Activated CD4-positive, alpha-beta T cell treated with anti-CD3 and anti-CD28 coated beads, Interleukin-2, amount 10 ng/mL, durations not matched to agents 24 days and 14 days (primary cell): ENCODE data around the gene SEPTIN12. TPM values are rescaled to one million over a fixed set of nuclear protein-coding genes. Genes with fewer than 3 reads are reported as not detected.

Experiments
- DNase-seq: peaks from one replicate; pipeline ENCODE4 v3.0.0; 2022
- H3K27ac Mint-ChIP-seq: one replicate; pipeline ENCODE4 v1.8.0; 2022; ENCODE audit warnings: mild to moderate bottlenecking, mixed read lengths
- H3K27me3 Mint-ChIP-seq: one replicate; pipeline ENCODE4 v1.8.0; 2022; ENCODE audit warnings: mixed read lengths
- H3K36me3 Mint-ChIP-seq: one replicate; pipeline ENCODE4 v1.8.0; 2022; ENCODE audit warnings: low read depth, mild to moderate bottlenecking, mixed read lengths
- H3K4me1 Mint-ChIP-seq: one replicate; pipeline ENCODE4 v1.8.0; 2021; ENCODE audit warnings: mixed read lengths
- H3K4me3 Mint-ChIP-seq: one replicate; pipeline ENCODE4 v1.8.0; 2022; ENCODE audit warnings: mild to moderate bottlenecking, moderate library complexity, mixed read lengths
- H3K9me3 Mint-ChIP-seq: one replicate; pipeline ENCODE4 v1.8.0; 2021; ENCODE audit warnings: mixed read lengths
- intact Hi-C: fragments of 100-400 bp; cut with micrococcal nuclease; formaldehyde crosslinking; loops from one replicate; pipeline ENCODE4 v1.15.1; 2023
- total RNA-seq: library from RNA; stranded (reverse); gene quantifications from 2 replicates; pipeline ENCODE4 v1.2.3, GENCODE V29; 2022

SEPTIN12 gene
- total RNA-seq, 1 donor from 2014 or later, result not detected

GRCh38 chr16:4766875-4767628 lies 21.1 kb downstream of the SEPTIN12 start, which contains the start of gene ZNF500:
Gene ZNF500 (minus strand): TSS chr16:4767162. CDS start chr16:4765978, 1,184 bp downstream.
- peaks cover 7% of the 10 kb centered on the region for H3K36me3 Mint-ChIP-seq
- H3K27me3 Mint-ChIP-seq, result no peaks in the 10 kb centered on the region
- peak within 1 kb of the TSS; percentile 96 for H3K4me3 Mint-ChIP-seq
- no peaks in the 10 kb centered on the region for H3K9me3 Mint-ChIP-seq
- intact Hi-C loops, result loop anchor here (1.0 to 10.0 kb wide), 4 partner anchors 33 to 192 kb away; partner anchors contain the start of genes ANKS3, DNAAF8 and SEC14L5
- H3K4me1 Mint-ChIP-seq, result peaks cover 26% of the 10 kb centered on the region
- H3K27ac Mint-ChIP-seq, result peak within 1 kb of the TSS; percentile 91
- DNase-seq, result peak; percentile 100

- Mint-ChIP-seq H3K36me3 (peaks cover 11% of the 10 kb centered on the region), H3K4me3 (peak overlapping the region; percentile 90), H3K27me3 (no peaks in the 10 kb centered on the region), H3K4me1 (peaks cover 26% of the 10 kb centered on the region), H3K27ac (peak overlapping the region; percentile 88), H3K9me3 (no peaks in the 10 kb centered on the region)
- DNase-seq, result no peak
- intact Hi-C loops, result loop anchor here (2.0 to 10.0 kb wide), 3 partner anchors 101 to 193 kb away; partner anchors contain the start of gene SEC14L5
Measured at GRCh38 chr16:4765511-4766474, 22.4 kb downstream of the SEPTIN12 start.

GRCh38 chr16:4763791-4764190 lies 24.4 kb downstream of the SEPTIN12 start:
- H3K9me3 Mint-ChIP-seq, result no peaks in the 10 kb centered on the region
- no peaks in the 10 kb centered on the region for H3K27me3 Mint-ChIP-seq
- peaks cover 22% of the 10 kb centered on the region for H3K36me3 Mint-ChIP-seq
- intact Hi-C loops, result loop anchor here (10.0 kb wide), 1 partner anchor 99 kb away; no protein-coding TSS in a partner anchor
- H3K4me1 Mint-ChIP-seq, result peaks cover 27% of the 10 kb centered on the region
- no peak overlapping the region for H3K27ac Mint-ChIP-seq
- no peak for DNase-seq
- no peak overlapping the region for H3K4me3 Mint-ChIP-seq

GRCh38 chr16:4762205-4762604 lies 25.9 kb downstream of the SEPTIN12 start:
- intact Hi-C loops, result loop anchor here (10.0 kb wide), 1 partner anchor 97 kb away; no protein-coding TSS in a partner anchor
- H3K27ac Mint-ChIP-seq, result no peak overlapping the region

GRCh38 chr16:4760221-4760910 lies 27.8 kb downstream of the SEPTIN12 start:
- peaks cover 38% of the 10 kb centered on the region for H3K36me3 Mint-ChIP-seq
- peaks cover 8% of the 10 kb centered on the region for H3K4me1 Mint-ChIP-seq
- no peak overlapping the region for H3K4me3 Mint-ChIP-seq
- no peak overlapping the region for H3K27ac Mint-ChIP-seq
- H3K9me3 Mint-ChIP-seq, result peaks cover 5% of the 10 kb centered on the region
- H3K27me3 Mint-ChIP-seq, result no peaks in the 10 kb centered on the region
- intact Hi-C loops, result loop anchor here (10.0 kb wide), 1 partner anchor 96 kb away; no protein-coding TSS in a partner anchor
- no peak for DNase-seq

More at GRCh38 chr16:4762205-4762604, 25.9 kb downstream of the SEPTIN12 start:
- H3K36me3 Mint-ChIP-seq, result peaks cover 30% of the 10 kb centered on the region
- H3K27me3 Mint-ChIP-seq, result no peaks in the 10 kb centered on the region
- peaks cover 17% of the 10 kb centered on the region for H3K4me1 Mint-ChIP-seq
- no peak for DNase-seq
- H3K4me3 Mint-ChIP-seq, result no peak overlapping the region
- H3K9me3 Mint-ChIP-seq, result no peaks in the 10 kb centered on the region

GRCh38 chr16:4755687-4756086 lies 32.5 kb downstream of the SEPTIN12 start:
- H3K27me3 Mint-ChIP-seq, result no peaks in the 10 kb centered on the region
- H3K9me3 Mint-ChIP-seq, result peaks cover 5% of the 10 kb centered on the region
- no peak overlapping the region for H3K27ac Mint-ChIP-seq
- peaks cover 47% of the 10 kb centered on the region for H3K36me3 Mint-ChIP-seq
- H3K4me1 Mint-ChIP-seq, result peaks cover 3% of the 10 kb centered on the region
- H3K4me3 Mint-ChIP-seq, result no peak overlapping the region
- intact Hi-C loops, result no loop called here
- DNase-seq, result no peak

- Mint-ChIP-seq H3K27me3 (no peaks in the 10 kb centered on the region), H3K36me3 (peaks cover 44% of the 10 kb centered on the region), H3K27ac (no peak overlapping the region), H3K4me3 (no peak overlapping the region), H3K9me3 (peaks cover 5% of the 10 kb centered on the region), H3K4me1 (peaks cover under 1% of the 10 kb centered on the region)
- DNase-seq, result no peak
- intact Hi-C loops, result no loop called here
Measured at GRCh38 chr16:4754865-4755264, 33.3 kb downstream of the SEPTIN12 start.

- no peak for DNase-seq
- Mint-ChIP-seq H3K4me1 (peaks cover 4% of the 10 kb centered on the region), H3K27ac (no peak overlapping the region), H3K36me3 (peaks cover 31% of the 10 kb centered on the region), H3K9me3 (peaks cover 5% of the 10 kb centered on the region), H3K4me3 (no peak overlapping the region), H3K27me3 (no peaks in the 10 kb centered on the region)
- intact Hi-C loops, result no loop called here
Measured at GRCh38 chr16:4753227-4753626, 34.9 kb downstream of the SEPTIN12 start.

GRCh38 chr16:4752351-4753100 lies 35.6 kb downstream of the SEPTIN12 start:
- peaks cover 8% of the 10 kb centered on the region for H3K4me1 Mint-ChIP-seq

GRCh38 chr16:4750896-4751295 lies 37.2 kb downstream of the SEPTIN12 start:
- no peak for DNase-seq
- Mint-ChIP-seq H3K36me3 (peaks cover 22% of the 10 kb centered on the region), H3K4me1 (peaks cover 8% of the 10 kb centered on the region), H3K4me3 (no peak overlapping the region), H3K27me3 (no peaks in the 10 kb centered on the region), H3K27ac (no peak overlapping the region), H3K9me3 (peaks cover 5% of the 10 kb centered on the region)
- intact Hi-C loops, result no loop called here

More at GRCh38 chr16:4752351-4753100, 35.6 kb downstream of the SEPTIN12 start:
- intact Hi-C loops, result no loop called here
- no peaks in the 10 kb centered on the region for H3K27me3 Mint-ChIP-seq
- no peak overlapping the region for H3K4me3 Mint-ChIP-seq
- H3K9me3 Mint-ChIP-seq, result peaks cover 5% of the 10 kb centered on the region
- H3K36me3 Mint-ChIP-seq, result peaks cover 28% of the 10 kb centered on the region
- DNase-seq, result no peak
- no peak overlapping the region for H3K27ac Mint-ChIP-seq

GRCh38 chr16:4749700-4750257 lies 38.4 kb downstream of the SEPTIN12 start:
- H3K9me3 Mint-ChIP-seq, result no peaks in the 10 kb centered on the region
- no peak overlapping the region for H3K4me3 Mint-ChIP-seq
- intact Hi-C loops, result no loop called here
- H3K4me1 Mint-ChIP-seq, result peaks cover 8% of the 10 kb centered on the region
- H3K36me3 Mint-ChIP-seq, result peaks cover 11% of the 10 kb centered on the region
- DNase-seq, result no peak
- H3K27me3 Mint-ChIP-seq, result no peaks in the 10 kb centered on the region
- no peak overlapping the region for H3K27ac Mint-ChIP-seq

- no peak for DNase-seq
- Mint-ChIP-seq H3K27ac (peak overlapping the region; percentile 58), H3K4me1 (peaks cover 8% of the 10 kb centered on the region), H3K4me3 (no peak overlapping the region), H3K9me3 (no peaks in the 10 kb centered on the region), H3K36me3 (peaks cover 9% of the 10 kb centered on the region), H3K27me3 (no peaks in the 10 kb centered on the region)
- intact Hi-C loops, result no loop called here
Measured at GRCh38 chr16:4748682-4749411, 39.3 kb downstream of the SEPTIN12 start.
